H9 (cell line): ENCODE data around the gene CDAN1. TPM values are rescaled to one million over a fixed set of nuclear protein-coding genes. Genes with fewer than 3 reads are reported as not detected.

ENCODE experiments used
- DNase-seq: peaks from one replicate; pipeline ENCODE4 v3.0.0-alpha.2; 2017
- H2AFZ ChIP-seq: one replicate; pipeline ENCODE4 v1.6.1; 2013; ENCODE audit warnings: mild to moderate bottlenecking, low read length, control low read depth, moderate library complexity
- H2AK5ac ChIP-seq: 2 replicates; pipeline ENCODE4 v1.6.1; 2013; ENCODE audit warnings: low read length, control low read depth, mixed read lengths; ENCODE audit not compliant: insufficient read length
- H2BK120ac ChIP-seq: one replicate; pipeline ENCODE4 v1.6.1; 2013; ENCODE audit warnings: low read depth, mild to moderate bottlenecking, low read length, control low read depth, inconsistent platforms; ENCODE audit not compliant: poor library complexity, severe bottlenecking
- H2BK12ac ChIP-seq: 2 replicates; pipeline ENCODE4 v1.6.1; 2013; ENCODE audit warnings: low read length, control low read depth, mixed read lengths, low read depth; ENCODE audit not compliant: insufficient read length
- H2BK15ac ChIP-seq: 2 replicates; pipeline ENCODE4 v1.6.1; 2013; ENCODE audit warnings: low read depth, low read length, control low read depth
- H2BK20ac ChIP-seq: one replicate; pipeline ENCODE4 v1.6.1; 2013; ENCODE audit warnings: low read depth, mild to moderate bottlenecking, low read length, control low read depth, inconsistent platforms; ENCODE audit not compliant: poor library complexity, severe bottlenecking
- H2BK5ac ChIP-seq: 2 replicates; pipeline ENCODE4 v1.6.1; 2013; ENCODE audit warnings: low read length, control low read depth, mixed read lengths; ENCODE audit not compliant: insufficient read length
- H3K14ac ChIP-seq: 2 replicates; pipeline ENCODE4 v1.6.1; 2013; ENCODE audit warnings: low read length, control low read depth; ENCODE audit not compliant: insufficient read depth
- H3K18ac ChIP-seq: 2 replicates; pipeline ENCODE4 v1.6.1; 2013; ENCODE audit warnings: low read depth, mild to moderate bottlenecking, mixed read lengths, low read length, control low read depth; ENCODE audit not compliant: insufficient read length
- H3K23ac ChIP-seq: 2 replicates; pipeline ENCODE4 v1.6.1; 2013; ENCODE audit warnings: low read length, control low read depth, mixed read lengths, low read depth; ENCODE audit not compliant: insufficient read length
- H3K23me2 ChIP-seq: 2 replicates; pipeline ENCODE4 v1.6.1; 2013; ENCODE audit warnings: low read depth, mild to moderate bottlenecking, mixed read lengths, low read length, control low read depth; ENCODE audit not compliant: insufficient read length, poor library complexity, severe bottlenecking
- H3K27ac ChIP-seq: 2 replicates; pipeline ENCODE4 v1.5.1; 2013; ENCODE audit warnings: low read length, control low read depth, mixed read lengths, low read depth; ENCODE audit not compliant: insufficient read length
- H3K27me3 ChIP-seq: 2 replicates; pipeline ENCODE4 v1.6.1; 2013; ENCODE audit warnings: low read length, control low read depth, inconsistent platforms; ENCODE audit not compliant: insufficient read depth
- H3K4ac ChIP-seq: 2 replicates; pipeline ENCODE4 v1.6.1; 2013; ENCODE audit warnings: low read depth, mild to moderate bottlenecking, control low read depth, inconsistent platforms, low read length, moderate library complexity
- H3K4me1 ChIP-seq: 2 replicates; pipeline ENCODE4 v1.6.1; 2013; ENCODE audit warnings: low read length, control low read depth, inconsistent platforms; ENCODE audit not compliant: insufficient read depth
- H3K4me2 ChIP-seq: 2 replicates; pipeline ENCODE4 v1.6.1; 2013; ENCODE audit warnings: low read length, control low read depth, mixed read lengths; ENCODE audit not compliant: insufficient read length, insufficient read depth
- H3K56ac ChIP-seq: 2 replicates; pipeline ENCODE4 v1.6.1; 2013; ENCODE audit warnings: low read depth, mild to moderate bottlenecking, mixed read lengths, low read length, control low read depth; ENCODE audit not compliant: insufficient read length
- H3K79me1 ChIP-seq: 2 replicates; pipeline ENCODE4 v1.6.1; 2013; ENCODE audit warnings: low read depth, mild to moderate bottlenecking, moderate library complexity, low read length, control low read depth, inconsistent platforms; ENCODE audit not compliant: insufficient read depth, poor library complexity, severe bottlenecking
- H3K79me2 ChIP-seq: 2 replicates; pipeline ENCODE4 v1.6.1; 2013; ENCODE audit warnings: low read length, control low read depth, inconsistent platforms; ENCODE audit not compliant: insufficient read depth
- H3K9ac ChIP-seq: 2 replicates; pipeline ENCODE4 v1.6.1; 2013; ENCODE audit warnings: low read length, control low read depth, mixed read lengths; ENCODE audit not compliant: insufficient read length; ENCODE audit errors: extremely low read depth
- H3K9me3 ChIP-seq: one replicate; pipeline ENCODE4 v1.6.1; 2013; ENCODE audit warnings: low read depth, low read length, inconsistent platforms; ENCODE audit not compliant: control insufficient read depth
- H3T11ph ChIP-seq: one replicate; pipeline ENCODE4 v1.6.1; 2013; ENCODE audit warnings: mild to moderate bottlenecking, low read length, control low read depth, inconsistent platforms
- H4K20me1 ChIP-seq: one replicate; pipeline ENCODE4 v1.6.1; 2013; ENCODE audit not compliant: control insufficient read depth, insufficient read length, insufficient read depth
- H4K5ac ChIP-seq: 2 replicates; pipeline ENCODE4 v1.6.1; 2013; ENCODE audit warnings: low read depth, mild to moderate bottlenecking, mixed read lengths, low read length, control low read depth; ENCODE audit not compliant: insufficient read length
- H4K8ac ChIP-seq: replicated peaks from 2 replicates; pipeline ENCODE4 v1.6.1; 2013; ENCODE audit warnings: low read length, control low read depth, mixed read lengths, low read depth; ENCODE audit not compliant: insufficient read length
- H4K91ac ChIP-seq: 2 replicates; pipeline ENCODE4 v1.6.1; 2013; ENCODE audit warnings: low read depth, mild to moderate bottlenecking, moderate library complexity, mixed read lengths, low read length, control low read depth; ENCODE audit not compliant: insufficient read length
- H3K27ac Mint-ChIP-seq, 3 experiments: 2 replicates in 2 of 3; 3 replicates in 1 of 3; pipeline ENCODE4 v1.8.0; 2020 to 2021; ENCODE audit warnings: mixed read lengths in 3 of 3, mild to moderate bottlenecking in 1 of 3, moderate library complexity in 1 of 3
- H3K27me3 Mint-ChIP-seq: 2 replicates; pipeline ENCODE4 v1.8.0; 2021; ENCODE audit warnings: low read depth, mild to moderate bottlenecking, moderate library complexity, mixed read lengths
- H3K36me3 Mint-ChIP-seq, 3 experiments: 2 replicates in 2 of 3; 3 replicates in 1 of 3; pipeline ENCODE4 v1.8.0; 2020 to 2021; ENCODE audit warnings: low read depth in 3 of 3, mixed read lengths in 3 of 3; ENCODE audit not compliant: insufficient read depth in 1 of 3
- H3K4me1 Mint-ChIP-seq, 2 experiments: 2 replicates each; pipeline ENCODE4 v1.8.0; 2020; ENCODE audit warnings: mixed read lengths in 2 of 2
- H3K4me3 Mint-ChIP-seq, 2 experiments: 2 replicates in 1 of 2; 3 replicates in 1 of 2; pipeline ENCODE4 v1.8.0; 2020 to 2021; ENCODE audit warnings: mild to moderate bottlenecking in 2 of 2, mixed read lengths in 2 of 2, moderate library complexity in 1 of 2
- H3K9me3 Mint-ChIP-seq, 2 experiments: 2 replicates in 1 of 2; 3 replicates in 1 of 2; pipeline ENCODE4 v1.8.0; 2020; ENCODE audit warnings: mild to moderate bottlenecking in 2 of 2, mixed read lengths in 2 of 2, moderate library complexity in 1 of 2
- WGBS: extraction: QIAGEN DNeasy Blood & Tissue Kit; methylation state at CpG from one replicate; pipeline ENCODE4 v1.1.7; 2013; ENCODE audit warnings: missing lambda C conversion rate, low lambda C conversion rate, mixed read lengths; ENCODE audit not compliant: insufficient read length; ENCODE audit errors: extremely low coverage; 5-methylcytosine and 5-hydroxymethylcytosine counted together
- total RNA-seq: library from RNA; stranded (reverse); gene quantifications from 2 replicates; pipeline ENCODE4 v1.2.1, GENCODE V29; 2021
- TF ChIP-seq, protein P1 (sequence below): fragments of 200-600 bp; sonication (generic); conservative IDR thresholded peaks from 3 replicates; pipeline ENCODE4 v1.8.0; 2021; ENCODE audit warnings: antibody characterized with exemption, mild to moderate bottlenecking

The CDAN1 gene
- total RNA-seq, 1 experiment from 2014 or later, result 20.4 TPM

DNA sequence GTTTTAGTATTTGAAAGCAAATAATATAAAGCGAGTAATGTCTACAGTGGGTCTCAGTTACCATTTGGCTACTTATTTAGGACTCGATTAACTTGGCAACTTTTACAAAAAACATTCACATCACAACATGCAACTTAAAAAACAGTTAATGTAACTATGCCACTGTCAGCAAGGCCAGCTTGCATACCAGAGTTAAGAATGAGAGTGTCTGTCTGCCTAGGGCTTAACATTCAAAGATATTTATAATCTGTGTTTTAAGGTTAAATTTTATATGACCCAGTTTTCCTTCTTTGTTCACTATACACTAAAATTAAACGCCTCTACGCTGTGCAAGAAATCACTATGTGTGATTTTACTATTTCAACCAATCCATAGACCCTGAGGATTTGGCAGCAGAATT, 5.2 kb upstream of the CDAN1 start:
- no peak overlapping the region for H3K4ac ChIP-seq
- no CpG with 5 or more reads among the region's 4 CpGs for WGBS
- H3K23ac ChIP-seq, result no peak overlapping the region
- no peak overlapping the region for H2BK20ac ChIP-seq
- no peak overlapping the region for H3T11ph ChIP-seq
- no peaks in the 10 kb centered on the region for H3K27me3 ChIP-seq
- H4K20me1 ChIP-seq, result no peaks in the 10 kb centered on the region
- Mint-ChIP-seq H3K4me3 (no peak overlapping the region), H3K27me3 (no peaks in the 10 kb centered on the region), H3K27ac (no peak overlapping the region), H3K36me3 (peaks cover 2 to 6% (median 6%) of the 10 kb centered on the region in 3 experiments; a peak in 4 of 7 replicates), H3K4me1 (peaks cover 2 to 4% of the 10 kb centered on the region in 2 experiments; a peak in 1 of 4 replicates), H3K9me3 (no peaks in the 10 kb centered on the region)
- no peak overlapping the region for H2AFZ ChIP-seq
- H2BK12ac ChIP-seq, result no peak overlapping the region
- H3K23me2 ChIP-seq, result no peaks in the 10 kb centered on the region
- no peaks in the 10 kb centered on the region for H3K9me3 ChIP-seq
- H4K91ac ChIP-seq, result no peak overlapping the region
- no peak overlapping the region for H2BK120ac ChIP-seq
- no peak overlapping the region for H3K27ac ChIP-seq
- H3K79me1 ChIP-seq, result no peaks in the 10 kb centered on the region
- H2BK15ac ChIP-seq, result no peak overlapping the region
- no peak overlapping the region for H3K18ac ChIP-seq
- TF ChIP-seq, protein P1, sequence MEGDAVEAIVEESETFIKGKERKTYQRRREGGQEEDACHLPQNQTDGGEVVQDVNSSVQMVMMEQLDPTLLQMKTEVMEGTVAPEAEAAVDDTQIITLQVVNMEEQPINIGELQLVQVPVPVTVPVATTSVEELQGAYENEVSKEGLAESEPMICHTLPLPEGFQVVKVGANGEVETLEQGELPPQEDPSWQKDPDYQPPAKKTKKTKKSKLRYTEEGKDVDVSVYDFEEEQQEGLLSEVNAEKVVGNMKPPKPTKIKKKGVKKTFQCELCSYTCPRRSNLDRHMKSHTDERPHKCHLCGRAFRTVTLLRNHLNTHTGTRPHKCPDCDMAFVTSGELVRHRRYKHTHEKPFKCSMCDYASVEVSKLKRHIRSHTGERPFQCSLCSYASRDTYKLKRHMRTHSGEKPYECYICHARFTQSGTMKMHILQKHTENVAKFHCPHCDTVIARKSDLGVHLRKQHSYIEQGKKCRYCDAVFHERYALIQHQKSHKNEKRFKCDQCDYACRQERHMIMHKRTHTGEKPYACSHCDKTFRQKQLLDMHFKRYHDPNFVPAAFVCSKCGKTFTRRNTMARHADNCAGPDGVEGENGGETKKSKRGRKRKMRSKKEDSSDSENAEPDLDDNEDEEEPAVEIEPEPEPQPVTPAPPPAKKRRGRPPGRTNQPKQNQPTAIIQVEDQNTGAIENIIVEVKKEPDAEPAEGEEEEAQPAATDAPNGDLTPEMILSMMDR, result no peak
- DNase-seq, result no peak
- no peak overlapping the region for H3K4me2 ChIP-seq
- no peak overlapping the region for H2AK5ac ChIP-seq
- H3K9ac ChIP-seq, result no peak overlapping the region
- no peak overlapping the region for H4K5ac ChIP-seq
- H3K4me1 ChIP-seq, result no peaks in the 10 kb centered on the region
- H3K56ac ChIP-seq, result no peak overlapping the region
- no peak overlapping the region for H2BK5ac ChIP-seq
- H4K8ac ChIP-seq, result no peak overlapping the region
- no peaks in the 10 kb centered on the region for H3K79me2 ChIP-seq
- no peak overlapping the region for H3K14ac ChIP-seq
